ENCODE data around the gene PRKG2.

The PRKG2 gene

GRCh38 chr4:81071013-81071412 lies 144.0 kb downstream of the PRKG2 start:
- H3K36me3 ChIP-seq (ENCODE audit: control insufficient read depth in 1 of 2, insufficient read depth in 2 of 2, low read length in 2 of 2): no peaks in the 10 kb centered on the region
- no peaks in the 10 kb centered on the region for H3K4me1 ChIP-seq (ENCODE audit: control insufficient read depth in 1 of 2, insufficient read depth in 2 of 2, low read length in 2 of 2)
- H3K27ac ChIP-seq (ENCODE audit: low read depth, low read length): no peak overlapping the region
- H3K27me3 ChIP-seq (ENCODE audit: control insufficient read depth in 1 of 2, insufficient read depth in 2 of 2, low read length in 2 of 2): no peaks in the 10 kb centered on the region
- no peak overlapping the region for H3K4me3 ChIP-seq (ENCODE audit: low read depth in 1 of 2, low read length in 2 of 2)
- no peaks in the 10 kb centered on the region for H3K9me3 ChIP-seq (ENCODE audit: control insufficient read depth in 1 of 2, low read length in 2 of 2)
- H3K9ac ChIP-seq (ENCODE audit: low read depth in 1 of 2, low read length in 2 of 2): no peak overlapping the region

GRCh38 chr4:81069706-81070331 lies 145.2 kb downstream of the PRKG2 start:
- Histone ChIP-seq H3K27ac (ENCODE audit: low read depth, low read length) (no peak overlapping the region), H3K27me3 (ENCODE audit: control insufficient read depth in 1 of 2, insufficient read depth in 2 of 2, low read length in 2 of 2) (no peaks in the 10 kb centered on the region), H3K36me3 (ENCODE audit: control insufficient read depth in 1 of 2, insufficient read depth in 2 of 2, low read length in 2 of 2) (no peaks in the 10 kb centered on the region), H3K9ac (ENCODE audit: low read depth in 1 of 2, low read length in 2 of 2) (no peak overlapping the region), H3K4me3 (ENCODE audit: low read depth in 1 of 2, low read length in 2 of 2) (no peak overlapping the region), H3K4me1 (ENCODE audit: control insufficient read depth in 1 of 2, insufficient read depth in 2 of 2, low read length in 2 of 2) (no peaks in the 10 kb centered on the region), H3K9me3 (ENCODE audit: control insufficient read depth in 1 of 2, low read length in 2 of 2) (no peaks in the 10 kb centered on the region)

GRCh38 chr4:81065446-81065845 lies 149.6 kb downstream of the PRKG2 start:
- no peak overlapping the region for H3K9ac ChIP-seq (ENCODE audit: low read depth in 1 of 2, low read length in 2 of 2)
- no peaks in the 10 kb centered on the region for H3K4me1 ChIP-seq (ENCODE audit: control insufficient read depth in 1 of 2, insufficient read depth in 2 of 2, low read length in 2 of 2)
- H3K9me3 ChIP-seq (ENCODE audit: control insufficient read depth in 1 of 2, low read length in 2 of 2): no peaks in the 10 kb centered on the region
- H3K27ac ChIP-seq (ENCODE audit: low read depth, low read length): no peak overlapping the region
- no peaks in the 10 kb centered on the region for H3K27me3 ChIP-seq (ENCODE audit: control insufficient read depth in 1 of 2, insufficient read depth in 2 of 2, low read length in 2 of 2)
- no peaks in the 10 kb centered on the region for H3K36me3 ChIP-seq (ENCODE audit: control insufficient read depth in 1 of 2, insufficient read depth in 2 of 2, low read length in 2 of 2)
- H3K4me3 ChIP-seq (ENCODE audit: low read depth in 1 of 2, low read length in 2 of 2): no peak overlapping the region

GRCh38 chr4:81062001-81062400 lies 153.0 kb downstream of the PRKG2 start:
- Histone ChIP-seq H3K27me3 (ENCODE audit: control insufficient read depth in 1 of 2, insufficient read depth in 2 of 2, low read length in 2 of 2) (no peaks in the 10 kb centered on the region), H3K27ac (ENCODE audit: low read depth, low read length) (no peak overlapping the region), H3K9ac (ENCODE audit: low read depth in 1 of 2, low read length in 2 of 2) (no peak overlapping the region), H3K9me3 (ENCODE audit: control insufficient read depth in 1 of 2, low read length in 2 of 2) (no peaks in the 10 kb centered on the region), H3K4me3 (ENCODE audit: low read depth in 1 of 2, low read length in 2 of 2) (no peak overlapping the region), H3K36me3 (ENCODE audit: control insufficient read depth in 1 of 2, insufficient read depth in 2 of 2, low read length in 2 of 2) (no peaks in the 10 kb centered on the region), H3K4me1 (ENCODE audit: control insufficient read depth in 1 of 2, insufficient read depth in 2 of 2, low read length in 2 of 2) (no peaks in the 10 kb centered on the region)

GRCh38 chr4:81061344-81061730 lies 153.7 kb downstream of the PRKG2 start:
- Histone ChIP-seq H3K4me3 (ENCODE audit: low read depth in 1 of 2, low read length in 2 of 2) (no peak overlapping the region), H3K4me1 (ENCODE audit: control insufficient read depth in 1 of 2, insufficient read depth in 2 of 2, low read length in 2 of 2) (no peaks in the 10 kb centered on the region), H3K36me3 (ENCODE audit: control insufficient read depth in 1 of 2, insufficient read depth in 2 of 2, low read length in 2 of 2) (no peaks in the 10 kb centered on the region), H3K9ac (ENCODE audit: low read depth in 1 of 2, low read length in 2 of 2) (no peak overlapping the region), H3K9me3 (ENCODE audit: control insufficient read depth in 1 of 2, low read length in 2 of 2) (no peaks in the 10 kb centered on the region), H3K27me3 (ENCODE audit: control insufficient read depth in 1 of 2, insufficient read depth in 2 of 2, low read length in 2 of 2) (no peaks in the 10 kb centered on the region), H3K27ac (ENCODE audit: low read depth, low read length) (no peak overlapping the region)

- Histone ChIP-seq H3K9me3 (ENCODE audit: control insufficient read depth in 1 of 2, low read length in 2 of 2) (no peaks in the 10 kb centered on the region), H3K4me3 (ENCODE audit: low read depth in 1 of 2, low read length in 2 of 2) (no peak overlapping the region), H3K4me1 (ENCODE audit: control insufficient read depth in 1 of 2, insufficient read depth in 2 of 2, low read length in 2 of 2) (no peaks in the 10 kb centered on the region), H3K9ac (ENCODE audit: low read depth in 1 of 2, low read length in 2 of 2) (no peak overlapping the region), H3K27ac (ENCODE audit: low read depth, low read length) (no peak overlapping the region), H3K27me3 (ENCODE audit: control insufficient read depth in 1 of 2, insufficient read depth in 2 of 2, low read length in 2 of 2) (no peaks in the 10 kb centered on the region), H3K36me3 (ENCODE audit: control insufficient read depth in 1 of 2, insufficient read depth in 2 of 2, low read length in 2 of 2) (no peaks in the 10 kb centered on the region)
Measured at GRCh38 chr4:81060587-81061343, 154.3 kb downstream of the PRKG2 start.

GRCh38 chr4:81058621-81059020 lies 156.4 kb downstream of the PRKG2 start:
- Histone ChIP-seq H3K9me3 (ENCODE audit: control insufficient read depth in 1 of 2, low read length in 2 of 2) (no peaks in the 10 kb centered on the region), H3K27me3 (ENCODE audit: control insufficient read depth in 1 of 2, insufficient read depth in 2 of 2, low read length in 2 of 2) (no peaks in the 10 kb centered on the region), H3K4me1 (ENCODE audit: control insufficient read depth in 1 of 2, insufficient read depth in 2 of 2, low read length in 2 of 2) (no peaks in the 10 kb centered on the region), H3K27ac (ENCODE audit: low read depth, low read length) (no peak overlapping the region), H3K36me3 (ENCODE audit: control insufficient read depth in 1 of 2, insufficient read depth in 2 of 2, low read length in 2 of 2) (no peaks in the 10 kb centered on the region), H3K4me3 (ENCODE audit: low read depth in 1 of 2, low read length in 2 of 2) (no peak overlapping the region), H3K9ac (ENCODE audit: low read depth in 1 of 2, low read length in 2 of 2) (no peak overlapping the region)

GRCh38 chr4:81052119-81053068 lies 162.6 kb downstream of the PRKG2 start:
- Histone ChIP-seq H3K27me3 (ENCODE audit: control insufficient read depth in 1 of 2, insufficient read depth in 2 of 2, low read length in 2 of 2) (no peaks in the 10 kb centered on the region), H3K27ac (ENCODE audit: low read depth, low read length) (no peak overlapping the region), H3K36me3 (ENCODE audit: control insufficient read depth in 1 of 2, insufficient read depth in 2 of 2, low read length in 2 of 2) (no peaks in the 10 kb centered on the region), H3K4me3 (ENCODE audit: low read depth in 1 of 2, low read length in 2 of 2) (peak overlapping the region; percentile 23 to 46), H3K9me3 (ENCODE audit: control insufficient read depth in 1 of 2, low read length in 2 of 2) (no peaks in the 10 kb centered on the region), H3K9ac (ENCODE audit: low read depth in 1 of 2, low read length in 2 of 2) (no peak overlapping the region), H3K4me1 (ENCODE audit: control insufficient read depth in 1 of 2, insufficient read depth in 2 of 2, low read length in 2 of 2) (peaks cover 6 to 13% of the 10 kb centered on the region in 2 donors)

GRCh38 chr4:81049907-81050306 lies 165.1 kb downstream of the PRKG2 start:
- Histone ChIP-seq H3K9me3 (ENCODE audit: control insufficient read depth in 1 of 2, low read length in 2 of 2) (no peaks in the 10 kb centered on the region), H3K4me3 (ENCODE audit: low read depth in 1 of 2, low read length in 2 of 2) (no peak overlapping the region), H3K27ac (ENCODE audit: low read depth, low read length) (no peak overlapping the region), H3K9ac (ENCODE audit: low read depth in 1 of 2, low read length in 2 of 2) (no peak overlapping the region), H3K27me3 (ENCODE audit: control insufficient read depth in 1 of 2, insufficient read depth in 2 of 2, low read length in 2 of 2) (no peaks in the 10 kb centered on the region), H3K4me1 (ENCODE audit: control insufficient read depth in 1 of 2, insufficient read depth in 2 of 2, low read length in 2 of 2) (peaks cover 6 to 13% of the 10 kb centered on the region in 2 donors), H3K36me3 (ENCODE audit: control insufficient read depth in 1 of 2, insufficient read depth in 2 of 2, low read length in 2 of 2) (peaks cover 0 to 9% of the 10 kb centered on the region in 2 donors)

GRCh38 chr4:81049330-81049729 lies 165.7 kb downstream of the PRKG2 start:
- Histone ChIP-seq H3K4me3 (ENCODE audit: low read depth in 1 of 2, low read length in 2 of 2) (no peak overlapping the region), H3K4me1 (ENCODE audit: control insufficient read depth in 1 of 2, insufficient read depth in 2 of 2, low read length in 2 of 2) (peaks cover 6 to 13% of the 10 kb centered on the region in 2 donors), H3K27me3 (ENCODE audit: control insufficient read depth in 1 of 2, insufficient read depth in 2 of 2, low read length in 2 of 2) (no peaks in the 10 kb centered on the region), H3K36me3 (ENCODE audit: control insufficient read depth in 1 of 2, insufficient read depth in 2 of 2, low read length in 2 of 2) (peaks cover 0 to 9% of the 10 kb centered on the region in 2 donors), H3K9ac (ENCODE audit: low read depth in 1 of 2, low read length in 2 of 2) (no peak overlapping the region), H3K9me3 (ENCODE audit: control insufficient read depth in 1 of 2, low read length in 2 of 2) (no peaks in the 10 kb centered on the region), H3K27ac (ENCODE audit: low read depth, low read length) (no peak overlapping the region)

All from duodenal mucosa (tissue), 2 donors.